Ovary (tissue), 9 donors: ENCODE measurements around the gene ATP6V0B. TPM values are rescaled to one million over a fixed set of nuclear protein-coding genes. Genes with fewer than 3 reads are reported as not detected.

Experiments
- DNase-seq, 5 donors: peaks; one replicate each; pipeline ENCODE4 v3.0.0-alpha.2; 2019 to 2020
- H3K27ac ChIP-seq, 2 donors: fragments of 200-600 bp; one replicate each; pipeline versions ENCODE4 v1.5.1 to v1.8.0; 2019 to 2022
- H3K27me3 ChIP-seq: fragments of 200-600 bp; one replicate; pipeline ENCODE4 v1.8.0; 2022
- H3K36me3 ChIP-seq: fragments of 200-600 bp; sonication (generic); one replicate; pipeline ENCODE4 v1.5.1; 2019
- H3K4me1 ChIP-seq: one replicate; pipeline ENCODE4 v1.8.1; 2013; ENCODE audit warnings: mild to moderate bottlenecking, moderate library complexity; ENCODE audit not compliant: insufficient read depth
- H3K4me3 ChIP-seq: fragments of 200-600 bp; sonication (generic); one replicate; pipeline ENCODE4 v1.5.1; 2017
- H3K9me3 ChIP-seq, 2 donors: fragments of 200-600 bp in 1 of 2; sonication (generic) in 1 of 2; one replicate each; pipeline versions ENCODE4 v1.5.1 to v1.8.1; 2013 to 2019; ENCODE audit warnings: mild to moderate bottlenecking in 1 of 2, moderate library complexity in 1 of 2
- EP300 ChIP-seq: sonication (generic); formaldehyde crosslinking; IDR thresholded peaks from one replicate; pipeline ENCODE4 v1.6.1; 2017; ENCODE audit warnings: antibody characterized with exemption
- POLR2A ChIP-seq: fragments of 450-650 bp; IDR thresholded peaks from one replicate; pipeline ENCODE4 v1.6.1; 2017; ENCODE audit warnings: antibody characterized with exemption, mild to moderate bottlenecking, moderate library complexity
- WGBS, 3 donors: extraction: QIAGEN DNeasy Blood & Tissue Kit in 1 of 3; methylation state at CpG; one replicate each; pipeline versions ENCODE4 v1.1.5 to v1.1.7; 2013 to 2017; 5-methylcytosine and 5-hydroxymethylcytosine counted together
- intact Hi-C, 4 donors: fragments of 100-400 bp; cut with DNase I; formaldehyde crosslinking; loops; one replicate each; pipeline versions ENCODE4 v1.11.0 to v1.15.1; 2022 to 2023
- polyA plus RNA-seq, 2 donors: library from polyadenylated mRNA; stranded (reverse); fragments of 200-250 nt in 1 of 2; fragments of 350-450 nt in 1 of 2; fragmentation: Illumina TruSeq in 1 of 2; extraction: RNeasy Lipid Tissue Mini Kit (QIAGEN cat#74804) in 1 of 2; gene quantifications; one replicate each; pipeline ENCODE4 v1.2.3, GENCODE V29; 2013 to 2014
- total RNA-seq, 7 donors: library from RNA; depleted of rRNA in 2 of 7; stranded (reverse); fragments of >200 nt in 2 of 7; fragmentation: NEBNext Ultra II Directional in 3 of 7; extraction: Animal tissue kit (Norgen Biotek cat#: 25700) in 3 of 7; gene quantifications; one replicate each; pipeline versions ENCODE4 v1.1.0 to v1.2.4, GENCODE V29; 2016 to 2023
- TF ChIP-seq, protein P1 (sequence below), 3 donors: fragments of 450-650 bp in 2 of 3; fragments of 200-600 bp in 1 of 3; IDR thresholded peaks; one replicate each; pipeline versions ENCODE4 v1.5.1 to v1.8.0; 2016 to 2022; ENCODE audit warnings: antibody characterized with exemption in 3 of 3, mild to moderate bottlenecking in 1 of 3
- donor health status: DM: no; HTN: no; CAD: no; lungs with moderate emphysema.
- donor health status: DM: no; HTN: no; CAD: no.
- donor health status: Bipolar disorder and iron deficiency.
- donor health status: DM: yes; HTN: yes; CAD: no.
- donor health status: DM: no; HTN: no; CAD: no.
- donor health status: DM: yes; HTN: yes; CAD: no.

ATP6V0B gene
- total and polyA plus RNA-seq, 9 donors: 46.1 to 108 (median 74.4) TPM

DNA sequence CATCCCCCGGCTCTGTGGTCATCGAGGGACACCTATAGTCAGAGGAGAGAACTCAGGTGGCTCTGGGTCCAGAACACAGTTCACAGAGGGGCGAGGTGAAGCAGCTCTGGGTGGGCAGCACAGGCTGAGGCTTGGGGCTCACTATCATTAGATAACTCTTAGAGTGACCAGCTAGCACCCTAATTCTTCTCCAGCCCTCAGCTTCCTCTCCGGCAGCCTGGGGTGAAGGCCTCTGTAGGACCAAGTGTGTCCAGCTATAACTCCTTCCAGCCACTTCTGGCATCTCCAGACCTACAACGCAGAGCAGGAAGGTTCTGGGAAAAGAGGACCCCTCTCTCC, 39.8 kb upstream of the ATP6V0B start:
- no peaks in the 10 kb centered on the region for H3K36me3 ChIP-seq
- TF ChIP-seq EP300: no peak
- no peak for TF ChIP-seq POLR2A
- TF ChIP-seq, protein P1, sequence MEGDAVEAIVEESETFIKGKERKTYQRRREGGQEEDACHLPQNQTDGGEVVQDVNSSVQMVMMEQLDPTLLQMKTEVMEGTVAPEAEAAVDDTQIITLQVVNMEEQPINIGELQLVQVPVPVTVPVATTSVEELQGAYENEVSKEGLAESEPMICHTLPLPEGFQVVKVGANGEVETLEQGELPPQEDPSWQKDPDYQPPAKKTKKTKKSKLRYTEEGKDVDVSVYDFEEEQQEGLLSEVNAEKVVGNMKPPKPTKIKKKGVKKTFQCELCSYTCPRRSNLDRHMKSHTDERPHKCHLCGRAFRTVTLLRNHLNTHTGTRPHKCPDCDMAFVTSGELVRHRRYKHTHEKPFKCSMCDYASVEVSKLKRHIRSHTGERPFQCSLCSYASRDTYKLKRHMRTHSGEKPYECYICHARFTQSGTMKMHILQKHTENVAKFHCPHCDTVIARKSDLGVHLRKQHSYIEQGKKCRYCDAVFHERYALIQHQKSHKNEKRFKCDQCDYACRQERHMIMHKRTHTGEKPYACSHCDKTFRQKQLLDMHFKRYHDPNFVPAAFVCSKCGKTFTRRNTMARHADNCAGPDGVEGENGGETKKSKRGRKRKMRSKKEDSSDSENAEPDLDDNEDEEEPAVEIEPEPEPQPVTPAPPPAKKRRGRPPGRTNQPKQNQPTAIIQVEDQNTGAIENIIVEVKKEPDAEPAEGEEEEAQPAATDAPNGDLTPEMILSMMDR (IDR thresholded peaks at IDR 0.05): no peak
- H3K4me1 ChIP-seq: peaks cover 4% of the 10 kb centered on the region
- 37 to 51% (median 38%) methylated on average over 5 of the region's 5 CpGs for WGBS, 3 donors
- H3K27ac ChIP-seq: no peak overlapping the region
- no peaks in the 10 kb centered on the region for H3K27me3 ChIP-seq
- intact Hi-C loops: loop anchor here (2.0 to 10.0 kb wide), 5 partner anchors 168 to 710 kb away; partner anchors contain the start of gene PTPRF (in 1 of the 4)
- no peaks in the 10 kb centered on the region for H3K9me3 ChIP-seq
- no peak overlapping the region for H3K4me3 ChIP-seq
- DNase-seq: no peak

DNA sequence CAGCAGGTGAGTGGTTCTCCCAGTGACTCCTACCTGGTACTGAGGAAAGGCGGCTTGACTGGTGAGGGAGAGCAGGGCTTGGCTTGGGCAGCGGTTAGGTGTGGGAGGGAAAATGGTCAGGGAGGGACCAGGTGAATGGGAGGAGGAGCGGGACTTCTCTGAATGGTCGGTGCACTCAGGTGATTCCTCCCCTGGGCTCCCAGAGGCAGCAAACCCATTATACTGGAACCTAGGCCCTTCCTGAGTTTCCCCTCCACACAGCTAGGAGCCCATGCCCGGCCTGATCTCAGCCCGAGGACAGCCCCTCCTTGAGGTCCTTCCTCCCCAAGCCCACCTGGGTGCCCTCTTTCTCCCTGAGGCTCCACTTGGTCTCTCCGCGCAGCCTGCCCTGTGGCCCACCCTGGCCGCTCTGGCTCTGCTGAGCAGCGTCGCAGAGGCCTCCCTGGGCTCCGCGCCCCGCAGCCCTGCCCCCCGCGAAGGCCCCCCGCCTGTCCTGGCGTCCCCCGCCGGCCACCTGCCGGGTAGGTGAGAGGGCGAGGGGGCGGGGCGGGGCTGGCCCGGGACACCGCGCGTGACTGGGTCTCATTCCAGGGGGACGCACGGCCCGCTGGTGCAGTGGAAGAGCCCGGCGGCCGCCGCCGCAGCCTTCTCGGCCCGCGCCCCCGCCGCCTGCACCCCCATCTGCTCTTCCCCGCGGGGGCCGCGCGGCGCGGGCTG, 38.9 kb upstream of the ATP6V0B start:
- TF ChIP-seq EP300: no peak
- no peak for TF ChIP-seq POLR2A
- TF ChIP-seq, protein P1 (IDR thresholded peaks at IDR 0.05): no peak
- no peak overlapping the region for H3K27ac ChIP-seq
- no peaks in the 10 kb centered on the region for H3K27me3 ChIP-seq
- peak in 1 of 5 donors; percentile 40 for DNase-seq
- H3K4me1 ChIP-seq: peaks cover 4% of the 10 kb centered on the region
- no peaks in the 10 kb centered on the region for H3K36me3 ChIP-seq
- 8 to 33% (median 21%) methylated on average over 11 to 48 of the region's 48 CpGs for WGBS, 3 donors
- H3K4me3 ChIP-seq: peak overlapping the region; percentile 39
- no peaks in the 10 kb centered on the region for H3K9me3 ChIP-seq
- intact Hi-C loops: loop anchor here (2.0 to 10.0 kb wide), 4 partner anchors 173 to 711 kb away; partner anchors contain the start of gene PTPRF (in 1 of the 4)

DNA sequence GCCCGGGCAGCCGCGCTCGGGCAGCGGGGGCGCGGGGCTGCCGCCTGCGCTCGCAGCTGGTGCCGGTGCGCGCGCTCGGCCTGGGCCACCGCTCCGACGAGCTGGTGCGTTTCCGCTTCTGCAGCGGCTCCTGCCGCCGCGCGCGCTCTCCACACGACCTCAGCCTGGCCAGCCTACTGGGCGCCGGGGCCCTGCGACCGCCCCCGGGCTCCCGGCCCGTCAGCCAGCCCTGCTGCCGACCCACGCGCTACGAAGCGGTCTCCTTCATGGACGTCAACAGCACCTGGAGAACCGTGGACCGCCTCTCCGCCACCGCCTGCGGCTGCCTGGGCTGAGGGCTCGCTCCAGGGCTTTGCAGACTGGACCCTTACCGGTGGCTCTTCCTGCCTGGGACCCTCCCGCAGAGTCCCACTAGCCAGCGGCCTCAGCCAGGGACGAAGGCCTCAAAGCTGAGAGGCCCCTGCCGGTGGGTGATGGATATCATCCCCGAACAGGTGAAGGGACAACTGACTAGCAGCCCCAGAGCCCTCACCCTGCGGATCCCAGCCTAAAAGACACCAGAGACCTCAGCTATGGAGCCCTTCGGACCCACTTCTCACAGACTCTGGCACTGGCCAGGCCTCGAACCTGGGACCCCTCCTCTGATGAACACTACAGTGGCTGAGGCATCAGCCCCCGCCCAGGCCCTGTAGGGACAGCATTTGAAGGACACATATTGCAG, 38.2 kb upstream of the ATP6V0B start:
- H3K36me3 ChIP-seq: no peaks in the 10 kb centered on the region
- H3K27ac ChIP-seq: no peak overlapping the region
- intact Hi-C loops: loop anchor here in 3 of 4 donors (5.0 to 10.0 kb wide), 3 partner anchors 402 to 712 kb away; partner anchors contain the start of gene PTPRF (in 1 of the 3)
- peak in 1 of 5 donors; percentile 37 for DNase-seq
- peaks cover 4% of the 10 kb centered on the region for H3K4me1 ChIP-seq
- TF ChIP-seq POLR2A (no peak), EP300 (no peak)
- TF ChIP-seq, protein P1 (IDR thresholded peaks at IDR 0.05): no peak
- no peaks in the 10 kb centered on the region for H3K27me3 ChIP-seq
- 9 to 25% (median 14%) methylated on average over 22 to 56 of the region's 56 CpGs for WGBS, 3 donors
- no peaks in the 10 kb centered on the region for H3K9me3 ChIP-seq
- peak overlapping the region; percentile 39 for H3K4me3 ChIP-seq

DNA sequence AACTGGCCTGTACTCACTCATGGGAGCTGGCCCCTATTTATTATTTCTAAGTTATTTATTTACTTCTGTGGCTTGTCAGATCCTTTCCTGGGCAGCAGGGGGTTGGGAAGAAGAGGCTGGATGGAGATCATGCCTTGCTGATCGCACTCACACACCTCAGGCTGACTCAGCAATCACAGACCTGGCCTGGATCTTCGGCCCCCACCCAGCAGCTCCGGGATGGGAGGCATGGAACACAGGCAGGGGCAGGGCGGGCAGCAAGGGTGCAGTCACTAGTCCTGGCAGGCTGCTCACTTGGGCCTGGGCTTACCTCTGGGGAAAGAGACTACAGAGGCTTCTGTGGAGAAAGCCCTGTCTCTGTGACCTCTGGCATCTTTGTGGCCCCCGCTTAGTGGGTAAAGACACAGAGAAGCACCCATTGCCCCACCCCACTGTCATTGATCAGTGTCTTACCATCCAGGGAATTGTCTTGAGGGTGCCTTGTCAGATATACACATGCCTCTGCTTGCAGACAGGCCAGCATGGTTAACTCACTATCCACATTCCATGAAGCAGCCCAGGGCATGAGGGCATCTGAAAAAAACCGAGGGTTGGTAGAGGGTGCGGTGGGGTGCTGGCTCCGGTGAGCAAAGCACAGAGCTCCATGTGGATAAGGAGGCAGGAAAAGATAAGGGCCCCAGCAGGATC, 37.4 kb upstream of the ATP6V0B start:
- intact Hi-C loops: loop anchor here in 3 of 4 donors (5.0 to 10.0 kb wide), 3 partner anchors 403 to 713 kb away; partner anchors contain the start of gene PTPRF (in 1 of the 3)
- Histone ChIP-seq H3K36me3 (no peaks in the 10 kb centered on the region), H3K4me3 (no peak overlapping the region), H3K9me3 (no peaks in the 10 kb centered on the region), H3K4me1 (peaks cover 4% of the 10 kb centered on the region), H3K27ac (no peak overlapping the region), H3K27me3 (no peaks in the 10 kb centered on the region)
- TF ChIP-seq POLR2A (no peak), EP300 (no peak)
- TF ChIP-seq, protein P1 (IDR thresholded peaks at IDR 0.05): no peak
- no peak for DNase-seq
- WGBS, 3 donors: 87 to 90% (median 89%) methylated on average over 8 of the region's 8 CpGs
